ENCODE results near the gene NAALAD2.
"Not testable (repeated sequence)": the region's sequence is repeated elsewhere in the genome, so short reads cannot be mapped to it uniquely, and the experiment has no call there.

Gene NAALAD2

DNA sequence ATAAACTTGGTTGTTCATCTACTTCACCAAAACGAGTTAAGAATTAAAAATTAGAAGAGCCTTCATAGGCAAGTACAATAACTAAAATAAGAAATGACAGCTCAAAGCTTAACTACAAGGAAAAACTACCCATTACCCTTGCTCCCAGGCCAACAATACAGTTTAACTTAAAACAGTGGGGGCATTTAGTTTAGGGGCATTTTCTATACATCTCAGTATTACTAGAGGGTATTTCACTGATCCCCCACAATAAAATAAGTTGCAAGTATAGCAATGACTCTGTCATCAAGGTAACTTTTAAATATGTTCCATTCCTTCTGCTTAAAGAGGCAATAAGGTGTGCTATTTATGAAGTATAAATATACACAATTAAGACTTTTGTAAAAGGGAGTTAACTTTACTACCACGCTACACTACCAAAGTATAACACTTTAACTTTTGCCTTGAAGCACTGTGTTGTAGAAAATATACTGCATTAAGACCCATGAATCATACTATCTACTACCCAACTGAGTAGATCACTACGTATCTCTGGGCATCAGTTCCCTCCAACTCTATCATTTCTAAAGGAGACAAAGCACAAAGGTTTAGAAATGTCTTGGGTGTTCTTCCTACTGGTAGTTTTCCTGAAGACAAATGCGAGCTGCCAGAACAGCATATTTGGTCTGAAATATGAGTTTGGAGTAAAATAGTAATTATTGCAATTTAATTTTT lies 58.6 kb downstream of the NAALAD2 start:
- no peak for DNase-seq (ENCODE audit: low spot score)

GRCh38 chr11:90197377-90197776 lies 62.9 kb downstream of the NAALAD2 start:
- no peak for DNase-seq (ENCODE audit: low spot score)

DNA sequence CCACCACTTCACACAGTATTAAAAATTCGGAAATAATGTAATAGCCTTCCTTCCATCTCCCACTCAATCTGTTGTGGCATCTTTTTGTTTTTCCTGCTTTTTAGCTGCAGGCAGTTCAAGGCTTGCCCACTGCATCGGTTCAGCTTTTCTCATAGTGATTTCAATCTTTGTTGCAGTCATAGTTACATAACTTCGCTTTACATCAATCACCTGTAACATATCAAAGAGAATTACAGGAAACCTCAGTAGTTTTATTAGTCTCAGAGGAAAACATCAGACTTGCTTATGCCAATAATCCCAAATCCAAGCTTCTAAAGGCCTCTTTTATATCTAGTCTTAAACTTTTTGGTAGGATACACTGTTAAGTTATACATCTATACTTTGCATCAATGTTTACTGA lies 67.9 kb downstream of the NAALAD2 start:
- no peak for DNase-seq (ENCODE audit: low spot score)

- DNase-seq (ENCODE audit: low spot score) = no peak
These were observed 69.9 kb downstream of the NAALAD2 start for GRCh38 chr11:90204407-90204806.

- peak; percentile 39 for DNase-seq (ENCODE audit: low spot score)
These were observed 70.6 kb downstream of the NAALAD2 start for GRCh38 chr11:90204832-90205646.

DNA sequence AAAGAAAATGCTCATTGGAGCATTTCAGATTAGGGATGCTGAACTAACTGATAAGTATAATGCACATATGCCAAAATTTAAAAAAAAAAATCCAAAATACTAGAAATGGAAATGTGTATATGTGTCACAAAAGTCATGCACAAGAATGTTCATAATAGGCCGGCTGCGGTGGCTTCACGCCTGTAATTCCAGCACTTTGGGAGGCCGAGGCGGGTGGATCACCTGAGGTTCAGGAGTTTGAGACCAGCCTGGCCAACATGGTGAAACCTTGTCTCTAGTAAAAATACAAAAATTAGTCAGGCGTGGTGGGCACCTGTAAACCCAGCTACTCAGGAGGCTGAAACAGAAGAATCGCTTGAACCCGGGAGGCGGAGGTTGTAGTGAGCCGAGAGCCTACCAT lies 73.5 kb downstream of the NAALAD2 start:
- not testable (repeated sequence) for DNase-seq (ENCODE audit: low spot score)

DNA sequence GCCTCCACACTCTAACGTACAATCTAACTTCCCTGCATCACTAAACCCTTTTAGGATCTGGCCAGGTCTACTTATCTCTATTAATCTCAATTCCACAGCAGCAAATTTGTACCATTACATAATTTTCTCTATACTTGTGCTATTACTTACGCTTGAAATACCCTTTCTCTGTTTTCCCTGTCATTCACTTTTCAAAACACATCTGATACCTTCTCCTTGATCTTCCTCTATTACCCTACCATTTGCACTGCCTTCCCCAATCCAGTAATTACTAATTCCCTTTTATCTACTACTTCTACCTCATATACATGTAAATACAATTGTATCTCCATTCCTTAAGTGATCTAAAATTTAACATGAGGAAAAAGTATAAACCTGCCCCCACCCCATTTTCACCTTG lies 74.4 kb downstream of the NAALAD2 start:
- no peak for DNase-seq (ENCODE audit: low spot score)

- DNase-seq (ENCODE audit: low spot score) = no peak
These were observed 78.9 kb downstream of the NAALAD2 start for GRCh38 chr11:90213322-90213721.

DNA sequence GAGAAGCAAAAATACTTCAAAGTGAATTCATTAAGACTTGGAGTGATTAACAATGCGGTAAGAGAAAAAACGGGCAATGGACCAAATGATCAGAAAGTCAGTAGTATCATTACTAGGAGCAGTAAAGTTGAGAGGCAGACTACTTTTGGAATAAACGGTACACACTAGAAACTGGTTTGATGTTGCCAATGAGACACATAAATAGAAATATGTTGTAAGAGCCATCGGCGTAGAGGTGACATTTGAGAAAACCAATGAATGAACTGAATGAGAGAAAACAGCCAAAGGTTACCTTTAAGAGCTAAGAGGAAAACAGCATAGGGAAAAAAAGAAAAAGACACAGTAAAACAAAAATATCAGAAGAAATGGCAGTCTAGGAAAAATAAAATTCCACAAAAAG lies 82.1 kb downstream of the NAALAD2 start:
- DNase-seq (ENCODE audit: low spot score) = no peak

- no peak for DNase-seq (ENCODE audit: low spot score)
These were observed 84.1 kb downstream of the NAALAD2 start for GRCh38 chr11:90218606-90219005.

- no peak for DNase-seq (ENCODE audit: low spot score)
These were observed 85.0 kb downstream of the NAALAD2 start for GRCh38 chr11:90219438-90219837.

DNA sequence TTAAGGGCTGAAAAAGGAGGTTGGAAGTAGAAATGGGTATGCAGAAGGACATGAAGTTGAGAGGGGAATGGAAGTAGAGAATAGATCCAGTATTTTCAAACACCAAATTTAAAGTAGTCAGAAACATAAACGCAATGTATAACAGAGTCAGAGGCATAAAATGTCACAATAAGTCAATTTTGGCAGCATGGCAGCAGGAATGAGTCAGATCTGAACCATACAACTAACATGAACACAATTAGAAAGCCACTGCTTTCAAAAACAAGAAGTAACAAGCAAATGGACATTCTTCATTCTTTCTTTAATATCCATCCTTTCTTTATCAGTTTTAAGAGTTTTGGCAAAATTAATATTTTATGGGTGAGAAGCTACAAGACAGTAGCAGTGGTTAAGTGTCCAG lies 85.9 kb downstream of the NAALAD2 start:
- no peak for DNase-seq (ENCODE audit: low spot score)

- no peak for DNase-seq (ENCODE audit: low spot score)
These were observed 87.5 kb downstream of the NAALAD2 start for GRCh38 chr11:90221803-90222458.

GRCh38 chr11:90222459-90223247 lies 88.2 kb downstream of the NAALAD2 start, which contains the start of gene CHORDC1:
TSS of gene CHORDC1 (minus strand) at chr11:90223049. CDS start at chr11:90222954, 95 bp downstream.
- peak; percentile 92 for DNase-seq (ENCODE audit: low spot score)

GRCh38 chr11:90223248-90223585 lies 88.8 kb downstream of the NAALAD2 start:
- DNase-seq (ENCODE audit: low spot score) = no peak

- no peak for DNase-seq (ENCODE audit: low spot score)
These were observed 93.6 kb downstream of the NAALAD2 start for GRCh38 chr11:90228056-90228455.

GRCh38 chr11:90229791-90230190 lies 95.3 kb downstream of the NAALAD2 start:
- no peak for DNase-seq (ENCODE audit: low spot score)

- no peak for DNase-seq (ENCODE audit: low spot score)
These were observed 100.5 kb downstream of the NAALAD2 start for GRCh38 chr11:90234977-90235376.

GRCh38 chr11:90235526-90235925 lies 101.1 kb downstream of the NAALAD2 start:
- DNase-seq (ENCODE audit: low spot score) = no peak

DNA sequence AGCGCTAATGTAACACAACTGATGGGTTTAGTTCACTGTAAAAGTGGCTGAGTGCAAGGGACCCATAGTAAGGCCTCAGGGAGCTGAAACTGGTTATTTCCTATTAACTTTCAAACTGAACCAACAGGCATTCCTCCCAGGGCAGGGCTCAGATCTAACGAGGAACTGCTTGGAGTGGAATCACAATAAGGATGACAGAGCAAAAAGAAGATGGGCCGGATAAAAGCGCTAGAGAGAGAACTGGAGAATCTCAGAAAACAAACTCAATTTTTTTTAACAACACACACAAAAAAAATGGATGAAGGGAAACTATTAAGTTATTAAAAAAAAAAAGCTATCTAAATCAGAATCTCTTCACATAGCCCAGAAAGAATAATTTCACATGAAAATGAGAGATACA lies 102.5 kb downstream of the NAALAD2 start:
- no peak for DNase-seq (ENCODE audit: low spot score)

DNA sequence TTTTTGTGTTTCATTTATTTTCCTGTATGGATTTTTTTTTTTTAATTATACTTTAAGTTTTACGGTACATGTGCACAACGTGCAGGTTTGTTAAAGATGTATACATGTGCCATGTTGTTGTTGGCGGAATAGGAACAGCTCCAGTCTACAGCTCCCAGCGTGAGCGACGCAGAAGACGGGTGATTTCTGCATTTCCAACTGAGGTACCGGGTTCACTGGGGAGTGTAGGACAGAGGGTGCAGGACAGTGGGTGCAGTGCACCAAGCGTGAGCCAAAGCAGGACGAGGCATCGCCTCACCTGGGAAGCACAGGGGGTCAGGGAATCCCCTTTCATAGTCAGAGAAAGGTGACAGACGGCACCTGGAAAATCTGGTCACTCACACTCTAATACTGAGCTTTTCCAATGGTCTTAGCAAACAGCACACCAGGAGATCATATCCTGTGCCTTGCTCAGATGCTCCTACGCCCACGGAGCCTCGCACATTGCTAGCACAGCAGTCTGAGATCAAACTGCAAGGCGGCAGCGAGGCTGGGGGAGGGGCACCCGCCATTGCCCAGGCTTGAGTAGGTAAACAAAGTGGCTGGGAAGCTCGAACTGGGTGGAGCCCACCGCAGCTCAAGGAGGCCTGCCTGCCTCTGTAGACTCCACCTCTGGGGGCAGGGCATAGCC lies 105.6 kb downstream of the NAALAD2 start:
- DNase-seq (ENCODE audit: low spot score) = not testable (repeated sequence)

- no peak for DNase-seq (ENCODE audit: low spot score)
These were observed 107.0 kb downstream of the NAALAD2 start for GRCh38 chr11:90241414-90241813.
